ENCODE measurements around the gene LLCFC1.

DNA sequence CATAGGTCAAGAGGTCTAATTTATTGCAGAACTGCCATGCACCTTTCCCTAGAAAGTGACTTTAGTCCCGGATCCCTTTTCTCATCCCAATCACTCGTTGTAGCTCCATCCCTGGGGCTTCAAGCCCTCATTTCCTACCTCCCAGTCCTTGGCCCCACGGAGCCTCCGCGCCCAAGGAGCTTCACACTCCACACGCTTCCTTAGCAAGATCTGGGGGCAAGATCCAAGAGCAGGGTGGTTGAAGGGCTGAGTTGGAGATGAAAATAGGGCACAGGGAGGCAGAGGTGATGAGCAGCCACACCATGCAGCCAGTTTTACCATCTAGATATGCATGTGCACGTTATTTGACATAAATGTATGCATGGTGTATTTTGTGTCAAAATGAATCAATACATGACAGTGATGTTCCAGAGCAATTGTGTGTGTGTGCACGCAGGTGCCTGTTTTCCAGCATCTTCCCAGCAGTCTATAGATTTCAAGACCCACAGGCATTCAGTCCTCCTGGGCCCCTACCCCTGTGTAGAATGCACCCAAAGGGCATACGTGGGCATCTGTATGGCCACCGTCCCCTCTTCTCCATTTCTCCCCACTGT, 47.7 kb upstream of the LLCFC1 start:
- TF ChIP-seq, protein P1, sequence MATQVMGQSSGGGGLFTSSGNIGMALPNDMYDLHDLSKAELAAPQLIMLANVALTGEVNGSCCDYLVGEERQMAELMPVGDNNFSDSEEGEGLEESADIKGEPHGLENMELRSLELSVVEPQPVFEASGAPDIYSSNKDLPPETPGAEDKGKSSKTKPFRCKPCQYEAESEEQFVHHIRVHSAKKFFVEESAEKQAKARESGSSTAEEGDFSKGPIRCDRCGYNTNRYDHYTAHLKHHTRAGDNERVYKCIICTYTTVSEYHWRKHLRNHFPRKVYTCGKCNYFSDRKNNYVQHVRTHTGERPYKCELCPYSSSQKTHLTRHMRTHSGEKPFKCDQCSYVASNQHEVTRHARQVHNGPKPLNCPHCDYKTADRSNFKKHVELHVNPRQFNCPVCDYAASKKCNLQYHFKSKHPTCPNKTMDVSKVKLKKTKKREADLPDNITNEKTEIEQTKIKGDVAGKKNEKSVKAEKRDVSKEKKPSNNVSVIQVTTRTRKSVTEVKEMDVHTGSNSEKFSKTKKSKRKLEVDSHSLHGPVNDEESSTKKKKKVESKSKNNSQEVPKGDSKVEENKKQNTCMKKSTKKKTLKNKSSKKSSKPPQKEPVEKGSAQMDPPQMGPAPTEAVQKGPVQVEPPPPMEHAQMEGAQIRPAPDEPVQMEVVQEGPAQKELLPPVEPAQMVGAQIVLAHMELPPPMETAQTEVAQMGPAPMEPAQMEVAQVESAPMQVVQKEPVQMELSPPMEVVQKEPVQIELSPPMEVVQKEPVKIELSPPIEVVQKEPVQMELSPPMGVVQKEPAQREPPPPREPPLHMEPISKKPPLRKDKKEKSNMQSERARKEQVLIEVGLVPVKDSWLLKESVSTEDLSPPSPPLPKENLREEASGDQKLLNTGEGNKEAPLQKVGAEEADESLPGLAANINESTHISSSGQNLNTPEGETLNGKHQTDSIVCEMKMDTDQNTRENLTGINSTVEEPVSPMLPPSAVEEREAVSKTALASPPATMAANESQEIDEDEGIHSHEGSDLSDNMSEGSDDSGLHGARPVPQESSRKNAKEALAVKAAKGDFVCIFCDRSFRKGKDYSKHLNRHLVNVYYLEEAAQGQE (IDR thresholded peaks at IDR 0.05; ENCODE audit: insufficient read depth in 1 of 2, low read depth in 2 of 2, low read length in 1 of 2) = no peak
- TF ChIP-seq, protein P2, sequence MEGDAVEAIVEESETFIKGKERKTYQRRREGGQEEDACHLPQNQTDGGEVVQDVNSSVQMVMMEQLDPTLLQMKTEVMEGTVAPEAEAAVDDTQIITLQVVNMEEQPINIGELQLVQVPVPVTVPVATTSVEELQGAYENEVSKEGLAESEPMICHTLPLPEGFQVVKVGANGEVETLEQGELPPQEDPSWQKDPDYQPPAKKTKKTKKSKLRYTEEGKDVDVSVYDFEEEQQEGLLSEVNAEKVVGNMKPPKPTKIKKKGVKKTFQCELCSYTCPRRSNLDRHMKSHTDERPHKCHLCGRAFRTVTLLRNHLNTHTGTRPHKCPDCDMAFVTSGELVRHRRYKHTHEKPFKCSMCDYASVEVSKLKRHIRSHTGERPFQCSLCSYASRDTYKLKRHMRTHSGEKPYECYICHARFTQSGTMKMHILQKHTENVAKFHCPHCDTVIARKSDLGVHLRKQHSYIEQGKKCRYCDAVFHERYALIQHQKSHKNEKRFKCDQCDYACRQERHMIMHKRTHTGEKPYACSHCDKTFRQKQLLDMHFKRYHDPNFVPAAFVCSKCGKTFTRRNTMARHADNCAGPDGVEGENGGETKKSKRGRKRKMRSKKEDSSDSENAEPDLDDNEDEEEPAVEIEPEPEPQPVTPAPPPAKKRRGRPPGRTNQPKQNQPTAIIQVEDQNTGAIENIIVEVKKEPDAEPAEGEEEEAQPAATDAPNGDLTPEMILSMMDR (IDR thresholded peaks at IDR 0.05) = no peak
- TF ChIP-seq POLR2AphosphoS5 (IDR thresholded peaks at IDR 0.05; ENCODE audit: low read depth, low read length) = no peak

Data from Panc1 (cell line).